HEK293 (cell line): Measurements from ENCODE around the gene WDR55.

Experiments
- CTCF ChIA-PET: fragments of 350-600 bp; formaldehyde crosslinking; extraction: SDS; loops from one replicate; lab custom pipeline; 2021; ENCODE audit warnings: antibody characterized with exemption; lab: Yijun Ruan, JAX
- POLR2A ChIA-PET: fragments of 300-600 bp; formaldehyde crosslinking; extraction: SDS; loops from one replicate; lab custom pipeline; 2020; ENCODE audit warnings: antibody characterized with exemption, inconsistent platforms; lab: Yijun Ruan, JAX
- H3K27ac ChIP-seq: fragments of 200-500 bp; sonication (Bioruptor generic); 2 replicates; pipeline ENCODE4 v1.5.1; 2014; ENCODE audit warnings: low read depth, low read length, control low read depth, inconsistent platforms; ENCODE audit errors: extremely low read depth
- H3K36me3 ChIP-seq, 2 experiments: fragments of 200-500 bp in 1 of 2; sonication (Bioruptor generic) in 1 of 2; 1 replicate in 1 of 2; 2 replicates in 1 of 2; pipeline ENCODE4 v1.5.1; 2014 to 2017; ENCODE audit warnings: inconsistent platforms in 2 of 2, low read length in 2 of 2; ENCODE audit not compliant: control insufficient read depth in 2 of 2, insufficient read depth in 1 of 2
- H3K4me1 ChIP-seq: fragments of 200-500 bp; sonication (Bioruptor generic); 2 replicates; pipeline ENCODE4 v1.5.1; 2014; ENCODE audit warnings: mild to moderate bottlenecking, low read length, inconsistent platforms; ENCODE audit not compliant: control insufficient read depth, insufficient read depth
- H3K4me3 ChIP-seq: 2 replicates; pipeline ENCODE4 v1.5.1; 2011; ENCODE audit warnings: low read depth, mild to moderate bottlenecking, control low read depth, low read length, moderate library complexity
- H3K9me3 ChIP-seq: fragments of 200-500 bp; sonication (Bioruptor generic); 2 replicates; pipeline ENCODE4 v1.5.1; 2014; ENCODE audit warnings: low read depth, low read length, inconsistent platforms; ENCODE audit not compliant: control insufficient read depth, insufficient read depth
- ATF2 ChIP-seq: fragments of 450-650 bp; formaldehyde crosslinking; IDR thresholded peaks from 2 replicates; pipeline ENCODE4 v1.5.1; 2016; ENCODE audit warnings: missing biosample characterization, missing genetic modification characterization, low read depth
- BCL11A ChIP-seq: fragments of 450-650 bp; formaldehyde crosslinking; IDR thresholded peaks from 2 replicates; pipeline ENCODE4 v1.5.1; 2016; ENCODE audit warnings: low read depth, missing biosample characterization, missing genetic modification characterization
- FEZF1 ChIP-seq: fragments of 450-650 bp; formaldehyde crosslinking; IDR thresholded peaks from 2 replicates; pipeline ENCODE4 v1.5.1; 2016; ENCODE audit warnings: missing biosample characterization, missing genetic modification characterization
- GLIS1 ChIP-seq: fragments of 450-650 bp; formaldehyde crosslinking; IDR thresholded peaks from 2 replicates; pipeline ENCODE4 v1.5.1; 2016; ENCODE audit warnings: missing biosample characterization, missing genetic modification characterization
- GLIS2 ChIP-seq: fragments of 450-650 bp; formaldehyde crosslinking; IDR thresholded peaks from 2 replicates; pipeline ENCODE4 v1.5.1; 2016; ENCODE audit warnings: missing biosample characterization, missing genetic modification characterization
- KLF16 ChIP-seq: fragments of 450-650 bp; formaldehyde crosslinking; IDR thresholded peaks from 2 replicates; pipeline ENCODE4 v1.5.1; 2017; ENCODE audit warnings: missing biosample characterization, missing genetic modification characterization
- KLF17 ChIP-seq: fragments of 450-650 bp; formaldehyde crosslinking; IDR thresholded peaks from 2 replicates; pipeline ENCODE4 v1.5.1; 2016; ENCODE audit warnings: missing biosample characterization, missing genetic modification characterization
- PRDM1 ChIP-seq: fragments of 450-650 bp; formaldehyde crosslinking; IDR thresholded peaks from 2 replicates; pipeline ENCODE4; 2016; ENCODE audit warnings: missing biosample characterization, missing genetic modification characterization
- PRDM4 ChIP-seq: fragments of 450-650 bp; formaldehyde crosslinking; IDR thresholded peaks from 2 replicates; pipeline ENCODE4 v1.5.1; 2017; ENCODE audit warnings: missing biosample characterization, missing genetic modification characterization
- PRDM6 ChIP-seq: fragments of 450-650 bp; formaldehyde crosslinking; IDR thresholded peaks from 2 replicates; pipeline ENCODE4 v1.5.1; 2017; ENCODE audit warnings: missing biosample characterization, missing genetic modification characterization
- SCRT1 ChIP-seq: fragments of 450-650 bp; formaldehyde crosslinking; IDR thresholded peaks from 2 replicates; pipeline ENCODE4 v1.5.1; 2016; ENCODE audit warnings: missing biosample characterization, missing genetic modification characterization, borderline replicate concordance
- SETDB1 ChIP-seq: IDR thresholded peaks from one replicate; pipeline ENCODE4 v1.6.1; 2017; ENCODE audit warnings: mild to moderate bottlenecking, low read length, moderate library complexity, mixed read lengths; ENCODE audit not compliant: insufficient read length
- ZBTB10 ChIP-seq: fragments of 450-650 bp; formaldehyde crosslinking; IDR thresholded peaks from 2 replicates; pipeline ENCODE4 v1.5.1; 2016; ENCODE audit warnings: missing biosample characterization, missing genetic modification characterization
- ZBTB20 ChIP-seq: fragments of 450-650 bp; formaldehyde crosslinking; IDR thresholded peaks from 2 replicates; pipeline ENCODE4 v1.5.1; 2016; ENCODE audit warnings: missing biosample characterization, missing genetic modification characterization
- ZBTB21 ChIP-seq: fragments of 450-650 bp; formaldehyde crosslinking; IDR thresholded peaks from 2 replicates; pipeline ENCODE4 v1.5.1; 2017; ENCODE audit warnings: missing biosample characterization, missing genetic modification characterization
- ZBTB8A ChIP-seq: fragments of 450-650 bp; formaldehyde crosslinking; IDR thresholded peaks from 2 replicates; pipeline ENCODE4 v1.5.1; 2016; ENCODE audit warnings: missing biosample characterization, missing genetic modification characterization
- ZFP69B ChIP-seq: fragments of 450-650 bp; formaldehyde crosslinking; IDR thresholded peaks from 2 replicates; pipeline ENCODE4 v1.5.1; 2016; ENCODE audit warnings: missing biosample characterization, missing genetic modification characterization
- ZNF184 ChIP-seq: fragments of 450-650 bp; IDR thresholded peaks from 2 replicates; pipeline ENCODE4 v1.5.1; 2018; ENCODE audit warnings: missing biosample characterization, mild to moderate bottlenecking, missing genetic modification characterization
- ZNF19 ChIP-seq: fragments of 450-650 bp; formaldehyde crosslinking; IDR thresholded peaks from 2 replicates; pipeline ENCODE4; 2016; ENCODE audit warnings: missing biosample characterization, missing genetic modification characterization, low read depth
- ZNF266 ChIP-seq: fragments of 450-650 bp; formaldehyde crosslinking; IDR thresholded peaks from 2 replicates; pipeline ENCODE4 v1.5.1; 2016; ENCODE audit warnings: missing biosample characterization, missing genetic modification characterization, low read depth
- ZNF549 ChIP-seq: fragments of 450-650 bp; IDR thresholded peaks from 2 replicates; pipeline ENCODE4 v1.5.1; 2018; ENCODE audit warnings: missing biosample characterization, missing genetic modification characterization, mild to moderate bottlenecking, inconsistent platforms, moderate library complexity
- ZNF558 ChIP-seq: fragments of 450-650 bp; formaldehyde crosslinking; IDR thresholded peaks from 2 replicates; pipeline ENCODE4 v1.5.1; 2016; ENCODE audit warnings: missing biosample characterization, missing genetic modification characterization
- ZNF561 ChIP-seq: fragments of 450-650 bp; IDR thresholded peaks from 2 replicates; pipeline ENCODE4 v1.5.1; 2018; ENCODE audit warnings: missing biosample characterization, missing genetic modification characterization, borderline replicate concordance
- ZNF843 ChIP-seq: fragments of 450-650 bp; formaldehyde crosslinking; IDR thresholded peaks from 2 replicates; pipeline ENCODE4 v1.5.1; 2016; ENCODE audit warnings: missing biosample characterization, missing genetic modification characterization

The WDR55 gene

GRCh38 chr5:140642718-140643117 is 22.0 kb upstream of the WDR55 start (continued):
- TF ChIP-seq KLF17 (tag by site-specific recombination) (no peak), SCRT1 (tag by site-specific recombination) (no peak), ZNF184 (tag by site-specific recombination) (no peak)
- TF ChIP-seq, all 188 proteins: peak for 0

- H3K36me3 ChIP-seq: peaks cover 40 to 74% of the 10 kb centered on the region in 2 experiments
- POLR2A ChIA-PET: interaction anchor here (0.6 to 2.6 kb wide), 43 partner anchors 8 to 406 kb away, joined by 3 to 40 read pairs (median 6); partner anchors contain the start of genes ANKHD1, APBB3, DND1 and HARS1
- peak overlapping the region; percentile 60; the same call in 1 of the 2 replicates for H3K27ac ChIP-seq
- H3K4me3 ChIP-seq: peak overlapping the region; percentile 80
- peaks cover 2% of the 10 kb centered on the region; the same call in 1 of the 2 replicates for H3K4me1 ChIP-seq
- H3K9me3 ChIP-seq: no peaks in the 10 kb centered on the region
- CTCF ChIA-PET: interaction anchor here (0.6 to 1.9 kb wide), 7 partner anchors 8 to 537 kb away, joined by 3 to 10 read pairs (median 3); no protein-coding TSS in a partner anchor
- TF ChIP-seq ZNF558 (tag by site-specific recombination) (no peak), BCL11A (tag by site-specific recombination) (0 out of 2 replicates have a peak, but pooled peaks have one; percentile 81), SCRT1 (tag by site-specific recombination) (no peak), ZBTB8A (tag by site-specific recombination) (no peak), PRDM1 (tag by site-specific recombination) (no peak), GLIS1 (tag by site-specific recombination) (no peak), ZBTB10 (no peak), SETDB1 (no peak), ZFP69B (tag by site-specific recombination) (no peak), ATF2 (tag by site-specific recombination) (no peak), PRDM6 (tag by site-specific recombination) (no peak), ZNF561 (tag by site-specific recombination) (0 out of 2 replicates have a peak, but pooled peaks have one; percentile 22), ZBTB20 (tag by site-specific recombination) (peak; percentile 9; the same call in 1 of the 2 replicates), GLIS2 (no peak; the same call in 1 of the 2 replicates), ZNF266 (no peak), ZNF19 (tag by site-specific recombination) (no peak), ZNF843 (0 out of 2 replicates have a peak, but pooled peaks have one; percentile 17), ZBTB21 (tag by site-specific recombination) (no peak), ZNF549 (no peak), KLF16 (0 out of 2 replicates have a peak, but pooled peaks have one; percentile 18), FEZF1 (tag by site-specific recombination) (no peak), PRDM4 (tag by site-specific recombination) (no peak)
Observed at GRCh38 chr5:140647042-140647419, 17.7 kb upstream of the WDR55 start.
